DMS 273 treated with DMSO at 0.1 percent for 48 hours (cell line): ENCODE measurements around the gene STPG2.
"Not testable (repeated sequence)": the region's sequence is repeated elsewhere in the genome, so short reads cannot be mapped to it uniquely, and the experiment has no call there.

Experiments used
- DNase-seq: peaks from one replicate; lab custom pipeline; 2025; lab: John Stamatoyannopoulos, UW

Gene STPG2

GRCh38 chr4:97942951-97943350 lies 200.3 kb downstream of the STPG2 start:
- DNase-seq, result no peak

GRCh38 chr4:97942137-97942536 lies 201.1 kb downstream of the STPG2 start:
- DNase-seq, result no peak

GRCh38 chr4:97938141-97938540 lies 205.1 kb downstream of the STPG2 start:
- no peak for DNase-seq

GRCh38 chr4:97924341-97924958 lies 218.8 kb downstream of the STPG2 start:
- no peak for DNase-seq

GRCh38 chr4:97923096-97923495 lies 220.2 kb downstream of the STPG2 start:
- no peak for DNase-seq

GRCh38 chr4:97917115-97917514 lies 226.2 kb downstream of the STPG2 start:
- no peak for DNase-seq

GRCh38 chr4:97912156-97912555 lies 231.1 kb downstream of the STPG2 start:
- no peak for DNase-seq

GRCh38 chr4:97911236-97911906 lies 231.9 kb downstream of the STPG2 start:
- no peak for DNase-seq

- DNase-seq, result no peak
Measured at GRCh38 chr4:97910005-97910404, 233.3 kb downstream of the STPG2 start.

- DNase-seq, result not testable (repeated sequence)
Measured at GRCh38 chr4:97903436-97904189, 239.7 kb downstream of the STPG2 start.

GRCh38 chr4:97900229-97900628 lies 243.0 kb downstream of the STPG2 start:
- no peak for DNase-seq

GRCh38 chr4:97892592-97893266 lies 250.5 kb downstream of the STPG2 start:
- no peak for DNase-seq

GRCh38 chr4:97879942-97880341 lies 263.3 kb downstream of the STPG2 start:
- no peak for DNase-seq

- no peak for DNase-seq
Measured at GRCh38 chr4:97868097-97868496, 275.2 kb downstream of the STPG2 start.

- no peak for DNase-seq
Measured at GRCh38 chr4:97867557-97868091, 275.7 kb downstream of the STPG2 start.

GRCh38 chr4:97866821-97867556 lies 276.3 kb downstream of the STPG2 start:
- DNase-seq, result no peak

GRCh38 chr4:97851115-97851514 lies 292.2 kb downstream of the STPG2 start:
- DNase-seq, result no peak

- DNase-seq, result no peak
Measured at GRCh38 chr4:97845758-97846157, 297.5 kb downstream of the STPG2 start.

GRCh38 chr4:97841512-97841911 lies 301.8 kb downstream of the STPG2 start:
- no peak for DNase-seq

GRCh38 chr4:97836662-97837061 lies 306.6 kb downstream of the STPG2 start:
- no peak for DNase-seq

GRCh38 chr4:97828646-97829045 lies 314.6 kb downstream of the STPG2 start:
- DNase-seq, result no peak

GRCh38 chr4:97819294-97819693 lies 324.0 kb downstream of the STPG2 start:
- no peak for DNase-seq
